CD14-positive monocyte (primary cell): Measurements from ENCODE around the gene EZH2. TPM values are rescaled to one million over a fixed set of nuclear protein-coding genes. Genes with fewer than 3 reads are reported as not detected.

ENCODE experiments used
- DNase-seq, 3 donors: peaks; one replicate each; pipeline ENCODE4 v3.0.0-alpha.2; 2011 to 2022
- H2AFZ ChIP-seq: 2 replicates; pipeline ENCODE4 v1.6.0; 2012; ENCODE audit warnings: mild to moderate bottlenecking, low read depth, low read length, inconsistent platforms; ENCODE audit not compliant: insufficient read depth, poor library complexity, severe bottlenecking
- H3K27ac ChIP-seq, 2 donors: 1 replicate in 1 of 2; 2 replicates in 1 of 2; pipeline ENCODE4 v1.5.1; 2012 to 2013; ENCODE audit warnings: low read length in 2 of 2, control low read depth in 1 of 2, inconsistent platforms in 1 of 2, low read depth in 1 of 2, mild to moderate bottlenecking in 1 of 2
- H3K27me3 ChIP-seq, 2 donors: one replicate each; pipeline versions ENCODE4 v1.6.0 to v1.6.1; 2011 to 2013; ENCODE audit warnings: low read length in 2 of 2; ENCODE audit not compliant: control insufficient read depth in 2 of 2, insufficient read depth in 2 of 2
- H3K36me3 ChIP-seq, 2 donors: replicated peaks in 1 of 2; 1 replicate in 1 of 2; 2 replicates in 1 of 2; pipeline versions ENCODE4 v1.5.1 to v1.6.1; 2012 to 2013; ENCODE audit warnings: low read length in 2 of 2, control low read depth in 1 of 2, inconsistent platforms in 1 of 2, mild to moderate bottlenecking in 1 of 2; ENCODE audit not compliant: insufficient read depth in 2 of 2, control insufficient read depth in 1 of 2
- H3K4me1 ChIP-seq, 2 donors: 1 replicate in 1 of 2; 2 replicates in 1 of 2; pipeline versions ENCODE4 v1.5.1 to v1.6.1; 2012 to 2013; ENCODE audit warnings: low read length in 2 of 2, control low read depth in 1 of 2, inconsistent platforms in 1 of 2, mild to moderate bottlenecking in 1 of 2, moderate library complexity in 1 of 2; ENCODE audit not compliant: insufficient read depth in 2 of 2, control insufficient read depth in 1 of 2
- H3K4me2 ChIP-seq: replicated peaks from 2 replicates; pipeline ENCODE3; 2012; ENCODE audit warnings: low read length, moderate library complexity, mild to moderate bottlenecking; ENCODE audit not compliant: poor library complexity, severe bottlenecking; ENCODE audit errors: extremely low read depth
- H3K4me3 ChIP-seq, 3 experiments: fragments of 200-600 bp in 1 of 3; sonication (generic) in 1 of 3; replicated peaks in 1 of 3; 1 replicate in 2 of 3; 2 replicates in 1 of 3; pipeline ENCODE4 v1.5.1; 2011 to 2013; ENCODE audit warnings: low read length in 3 of 3, mild to moderate bottlenecking in 3 of 3, control low read depth in 2 of 3, low read depth in 2 of 3, inconsistent platforms in 1 of 3, moderate library complexity in 1 of 3
- H3K79me2 ChIP-seq: 2 replicates; pipeline ENCODE4 v1.6.0; 2012; ENCODE audit warnings: mild to moderate bottlenecking, control low read depth, inconsistent platforms, low read length, moderate library complexity; ENCODE audit not compliant: insufficient read depth
- H3K9ac ChIP-seq: 2 replicates; pipeline ENCODE4 v1.6.0; 2017; ENCODE audit warnings: low read length, mild to moderate bottlenecking; ENCODE audit not compliant: insufficient read depth, poor library complexity, severe bottlenecking
- H3K9me3 ChIP-seq, 2 donors: replicated peaks in 1 of 2; 1 replicate in 1 of 2; 2 replicates in 1 of 2; pipeline versions ENCODE4 v1.5.1 to v1.6.1; 2012 to 2013; ENCODE audit warnings: low read length in 2 of 2, control low read depth in 1 of 2; ENCODE audit not compliant: control insufficient read depth in 1 of 2, insufficient read depth in 1 of 2
- H4K20me1 ChIP-seq: 2 replicates; pipeline ENCODE4 v1.6.0; 2012; ENCODE audit warnings: mild to moderate bottlenecking, low read length, control low read depth, moderate library complexity; ENCODE audit not compliant: insufficient read depth
- H3K27ac Mint-ChIP-seq, 7 donors: one replicate each; pipeline ENCODE4 v1.8.0; 2020; ENCODE audit warnings: mild to moderate bottlenecking in 7 of 7, mixed read lengths in 7 of 7, moderate library complexity in 6 of 7, inconsistent platforms in 2 of 7
- H3K27me3 Mint-ChIP-seq, 3 donors: one replicate each; pipeline ENCODE4 v1.8.0; 2021 to 2022; ENCODE audit warnings: low read depth in 3 of 3, mild to moderate bottlenecking in 3 of 3, mixed read lengths in 3 of 3, moderate library complexity in 3 of 3, inconsistent platforms in 1 of 3
- H3K36me3 Mint-ChIP-seq, 2 donors: one replicate each; pipeline ENCODE4 v1.8.0; 2020; ENCODE audit warnings: mixed read lengths in 2 of 2, inconsistent platforms in 1 of 2, mild to moderate bottlenecking in 1 of 2
- H3K4me1 Mint-ChIP-seq: one replicate; pipeline ENCODE4 v1.8.0; 2020; ENCODE audit warnings: mild to moderate bottlenecking, mixed read lengths
- H3K4me3 Mint-ChIP-seq, 2 donors: one replicate each; pipeline ENCODE4 v1.8.0; 2020; ENCODE audit warnings: mild to moderate bottlenecking in 2 of 2, mixed read lengths in 2 of 2, moderate library complexity in 1 of 2
- H3K9me3 Mint-ChIP-seq, 7 donors: one replicate each; pipeline ENCODE4 v1.8.0; 2020 to 2022; ENCODE audit warnings: mixed read lengths in 7 of 7, mild to moderate bottlenecking in 6 of 7, moderate library complexity in 6 of 7, inconsistent platforms in 2 of 7
- WGBS: methylation state at CpG from one replicate; pipeline ENCODE4 v1.1.5; 2013; ENCODE audit warnings: missing lambda C conversion rate; ENCODE audit not compliant: insufficient coverage; 5-methylcytosine and 5-hydroxymethylcytosine counted together
- intact Hi-C, 2 donors: fragments of 100-400 bp; cut with micrococcal nuclease; formaldehyde crosslinking; loops; one replicate each; pipeline versions ENCODE4 v1.15.0 to v1.15.1; 2023
- polyA plus RNA-seq, 3 donors: library from polyadenylated mRNA; depleted of rRNA in 1 of 3; unstranded in 2 of 3; stranded (reverse) in 1 of 3; fragments of 300-500 nt in 2 of 3; fragments of >200 nt in 1 of 3; fragmentation: Illumina TruSeq in 2 of 3; gene quantifications; 1 replicate in 2 of 3; 2 replicates in 1 of 3; pipeline ENCODE4 v1.2.3, GENCODE V29; 2012 to 2021
- TF ChIP-seq, protein P1 (sequence below): fragments of 200-600 bp; IDR thresholded peaks from one replicate; pipeline ENCODE4 v1.8.0; 2022; ENCODE audit warnings: antibody characterized with exemption, mild to moderate bottlenecking

The EZH2 gene
- polyA plus RNA-seq, 3 donors = 1.3 to 6.1 (median 1.6) TPM

- no peak for DNase-seq
- intact Hi-C loops = no loop called here
- H3K27me3 ChIP-seq = no peaks in the 10 kb centered on the region
- H3K27me3 Mint-ChIP-seq = peaks cover 0 to 1% (median 0%) of the 10 kb centered on the region in 3 donors
- H3K27ac Mint-ChIP-seq = no peak overlapping the region
- H2AFZ ChIP-seq = no peak overlapping the region
- H3K36me3 Mint-ChIP-seq = no peaks in the 10 kb centered on the region
- H3K9me3 Mint-ChIP-seq = peaks cover 0 to 5% (median 0%) of the 10 kb centered on the region in 7 donors
- no peaks in the 10 kb centered on the region for H3K4me1 ChIP-seq
- H3K79me2 ChIP-seq = no peaks in the 10 kb centered on the region
- no peaks in the 10 kb centered on the region for H4K20me1 ChIP-seq
- H3K4me2 ChIP-seq = no peak overlapping the region
- H3K4me1 Mint-ChIP-seq = no peaks in the 10 kb centered on the region
- H3K4me3 ChIP-seq = no peak overlapping the region
- H3K9ac ChIP-seq = no peak overlapping the region
- H3K4me3 Mint-ChIP-seq = no peak overlapping the region
- 88% methylated on average over 4 of the region's 5 CpGs for WGBS
- H3K27ac ChIP-seq = no peak overlapping the region
- no peaks in the 10 kb centered on the region for H3K9me3 ChIP-seq
- TF ChIP-seq, protein P1, sequence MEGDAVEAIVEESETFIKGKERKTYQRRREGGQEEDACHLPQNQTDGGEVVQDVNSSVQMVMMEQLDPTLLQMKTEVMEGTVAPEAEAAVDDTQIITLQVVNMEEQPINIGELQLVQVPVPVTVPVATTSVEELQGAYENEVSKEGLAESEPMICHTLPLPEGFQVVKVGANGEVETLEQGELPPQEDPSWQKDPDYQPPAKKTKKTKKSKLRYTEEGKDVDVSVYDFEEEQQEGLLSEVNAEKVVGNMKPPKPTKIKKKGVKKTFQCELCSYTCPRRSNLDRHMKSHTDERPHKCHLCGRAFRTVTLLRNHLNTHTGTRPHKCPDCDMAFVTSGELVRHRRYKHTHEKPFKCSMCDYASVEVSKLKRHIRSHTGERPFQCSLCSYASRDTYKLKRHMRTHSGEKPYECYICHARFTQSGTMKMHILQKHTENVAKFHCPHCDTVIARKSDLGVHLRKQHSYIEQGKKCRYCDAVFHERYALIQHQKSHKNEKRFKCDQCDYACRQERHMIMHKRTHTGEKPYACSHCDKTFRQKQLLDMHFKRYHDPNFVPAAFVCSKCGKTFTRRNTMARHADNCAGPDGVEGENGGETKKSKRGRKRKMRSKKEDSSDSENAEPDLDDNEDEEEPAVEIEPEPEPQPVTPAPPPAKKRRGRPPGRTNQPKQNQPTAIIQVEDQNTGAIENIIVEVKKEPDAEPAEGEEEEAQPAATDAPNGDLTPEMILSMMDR = no peak
- no peaks in the 10 kb centered on the region for H3K36me3 ChIP-seq
These were observed 39.9 kb upstream of the EZH2 start for GRCh38 chr7:148924011-148924410.

GRCh38 chr7:148921806-148922205 lies 37.7 kb upstream of the EZH2 start:
- H3K36me3 Mint-ChIP-seq = no peaks in the 10 kb centered on the region
- Histone ChIP-seq H3K9me3 (no peaks in the 10 kb centered on the region), H3K36me3 (no peaks in the 10 kb centered on the region), H2AFZ (no peak overlapping the region), H3K4me2 (no peak overlapping the region), H3K27ac (no peak overlapping the region), H3K4me1 (no peaks in the 10 kb centered on the region), H4K20me1 (no peaks in the 10 kb centered on the region), H3K79me2 (no peaks in the 10 kb centered on the region), H3K4me3 (no peak overlapping the region), H3K9ac (no peak overlapping the region), H3K27me3 (no peaks in the 10 kb centered on the region)
- intact Hi-C loops = no loop called here
- TF ChIP-seq, protein P1 = no peak
- peaks cover 0 to 1% (median 0%) of the 10 kb centered on the region in 3 donors for H3K27me3 Mint-ChIP-seq
- H3K4me3 Mint-ChIP-seq = no peak overlapping the region
- H3K27ac Mint-ChIP-seq = no peak overlapping the region
- peaks cover 0 to 3% (median 0%) of the 10 kb centered on the region in 7 donors for H3K9me3 Mint-ChIP-seq
- no peak for DNase-seq
- 95% methylated on average over 5 of the region's 6 CpGs for WGBS
- H3K4me1 Mint-ChIP-seq = no peaks in the 10 kb centered on the region
